ENCODE data around the gene SLC9A9.

- TF ChIP-seq, protein P1, sequence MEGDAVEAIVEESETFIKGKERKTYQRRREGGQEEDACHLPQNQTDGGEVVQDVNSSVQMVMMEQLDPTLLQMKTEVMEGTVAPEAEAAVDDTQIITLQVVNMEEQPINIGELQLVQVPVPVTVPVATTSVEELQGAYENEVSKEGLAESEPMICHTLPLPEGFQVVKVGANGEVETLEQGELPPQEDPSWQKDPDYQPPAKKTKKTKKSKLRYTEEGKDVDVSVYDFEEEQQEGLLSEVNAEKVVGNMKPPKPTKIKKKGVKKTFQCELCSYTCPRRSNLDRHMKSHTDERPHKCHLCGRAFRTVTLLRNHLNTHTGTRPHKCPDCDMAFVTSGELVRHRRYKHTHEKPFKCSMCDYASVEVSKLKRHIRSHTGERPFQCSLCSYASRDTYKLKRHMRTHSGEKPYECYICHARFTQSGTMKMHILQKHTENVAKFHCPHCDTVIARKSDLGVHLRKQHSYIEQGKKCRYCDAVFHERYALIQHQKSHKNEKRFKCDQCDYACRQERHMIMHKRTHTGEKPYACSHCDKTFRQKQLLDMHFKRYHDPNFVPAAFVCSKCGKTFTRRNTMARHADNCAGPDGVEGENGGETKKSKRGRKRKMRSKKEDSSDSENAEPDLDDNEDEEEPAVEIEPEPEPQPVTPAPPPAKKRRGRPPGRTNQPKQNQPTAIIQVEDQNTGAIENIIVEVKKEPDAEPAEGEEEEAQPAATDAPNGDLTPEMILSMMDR (IDR thresholded peaks at IDR 0.05) = no peak
- TF ChIP-seq EP300 (IDR thresholded peaks at IDR 0.05) = no peak
Measured at GRCh38 chr3:143634427-143634826, 213.8 kb downstream of the SLC9A9 start.

Measured in esophagus muscularis mucosa (tissue), 3 donors.